Measurements from ENCODE around the gene EPHA7. TPM values are rescaled to one million over a fixed set of nuclear protein-coding genes. Genes with fewer than 3 reads are reported as not detected.

EPHA7 gene
- total RNA-seq, 1 donor from 2014 or later, result 12.4 TPM

DNA sequence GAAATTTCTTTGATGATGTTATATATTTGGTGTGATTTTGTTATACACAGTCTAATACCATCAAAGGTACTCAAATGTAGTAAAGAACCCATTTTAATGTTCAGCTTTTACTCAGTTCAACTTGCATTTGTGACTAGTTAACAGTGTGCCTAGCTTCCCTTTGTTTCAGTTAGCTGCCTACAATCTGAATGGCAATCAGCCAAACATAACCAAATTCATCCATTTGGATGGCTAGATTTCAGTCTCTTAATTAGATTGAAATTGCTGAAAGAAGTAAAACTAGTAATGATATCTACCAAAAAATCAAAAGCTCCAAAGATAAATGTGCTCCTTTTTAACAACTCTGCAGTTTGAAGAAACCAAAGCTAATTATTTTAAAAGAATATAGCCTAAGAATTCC is 6.9 kb downstream of the EPHA7 start:
- H3K36me3 Mint-ChIP-seq, result peaks cover 5% of the 10 kb centered on the region
- H3K27me3 Mint-ChIP-seq (ENCODE audit: low read depth), result peaks cover 20% of the 10 kb centered on the region
- no peak for DNase-seq (ENCODE audit: low spot score in 2 of 2, unreplicated experiment in 2 of 2)
- no peak overlapping the region for H3K4me3 Mint-ChIP-seq
- TF ChIP-seq, protein P1, sequence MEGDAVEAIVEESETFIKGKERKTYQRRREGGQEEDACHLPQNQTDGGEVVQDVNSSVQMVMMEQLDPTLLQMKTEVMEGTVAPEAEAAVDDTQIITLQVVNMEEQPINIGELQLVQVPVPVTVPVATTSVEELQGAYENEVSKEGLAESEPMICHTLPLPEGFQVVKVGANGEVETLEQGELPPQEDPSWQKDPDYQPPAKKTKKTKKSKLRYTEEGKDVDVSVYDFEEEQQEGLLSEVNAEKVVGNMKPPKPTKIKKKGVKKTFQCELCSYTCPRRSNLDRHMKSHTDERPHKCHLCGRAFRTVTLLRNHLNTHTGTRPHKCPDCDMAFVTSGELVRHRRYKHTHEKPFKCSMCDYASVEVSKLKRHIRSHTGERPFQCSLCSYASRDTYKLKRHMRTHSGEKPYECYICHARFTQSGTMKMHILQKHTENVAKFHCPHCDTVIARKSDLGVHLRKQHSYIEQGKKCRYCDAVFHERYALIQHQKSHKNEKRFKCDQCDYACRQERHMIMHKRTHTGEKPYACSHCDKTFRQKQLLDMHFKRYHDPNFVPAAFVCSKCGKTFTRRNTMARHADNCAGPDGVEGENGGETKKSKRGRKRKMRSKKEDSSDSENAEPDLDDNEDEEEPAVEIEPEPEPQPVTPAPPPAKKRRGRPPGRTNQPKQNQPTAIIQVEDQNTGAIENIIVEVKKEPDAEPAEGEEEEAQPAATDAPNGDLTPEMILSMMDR (IDR thresholded peaks at IDR 0.05; ENCODE audit: unreplicated experiment), result no peak
- H3K4me1 Mint-ChIP-seq, result peaks cover 7% of the 10 kb centered on the region
- H3K27ac Mint-ChIP-seq, result no peak overlapping the region
- no peaks in the 10 kb centered on the region for H3K9me3 Mint-ChIP-seq

- no peaks in the 10 kb centered on the region for H3K27me3 Mint-ChIP-seq (ENCODE audit: low read depth)
- H3K9me3 Mint-ChIP-seq, result no peaks in the 10 kb centered on the region
- TF ChIP-seq, protein P1 (IDR thresholded peaks at IDR 0.05; ENCODE audit: unreplicated experiment), result no peak
- peaks cover 3% of the 10 kb centered on the region for H3K4me1 Mint-ChIP-seq
- no peak for DNase-seq (ENCODE audit: low spot score in 2 of 2, unreplicated experiment in 2 of 2)
- H3K27ac Mint-ChIP-seq, result no peak overlapping the region
- H3K36me3 Mint-ChIP-seq, result peaks cover 5% of the 10 kb centered on the region
- no peak overlapping the region for H3K4me3 Mint-ChIP-seq
Measured at GRCh38 chr6:93407186-93407585, 12.2 kb downstream of the EPHA7 start.

- peaks cover 8% of the 10 kb centered on the region for H3K4me1 Mint-ChIP-seq
- no peaks in the 10 kb centered on the region for H3K36me3 Mint-ChIP-seq
- no peak overlapping the region for H3K27ac Mint-ChIP-seq
- TF ChIP-seq, protein P1 (IDR thresholded peaks at IDR 0.05; ENCODE audit: unreplicated experiment), result no peak
- H3K27me3 Mint-ChIP-seq (ENCODE audit: low read depth), result no peaks in the 10 kb centered on the region
- H3K9me3 Mint-ChIP-seq, result no peaks in the 10 kb centered on the region
- DNase-seq (ENCODE audit: low spot score in 2 of 2, unreplicated experiment in 2 of 2), result no peak
- no peak overlapping the region for H3K4me3 Mint-ChIP-seq
Measured at GRCh38 chr6:93403390-93403789, 16.0 kb downstream of the EPHA7 start.

- no peak for DNase-seq (ENCODE audit: low spot score in 2 of 2, unreplicated experiment in 2 of 2)
- H3K4me1 Mint-ChIP-seq, result peaks cover 14% of the 10 kb centered on the region
- TF ChIP-seq, protein P1 (IDR thresholded peaks at IDR 0.05; ENCODE audit: unreplicated experiment), result no peak
- H3K36me3 Mint-ChIP-seq, result no peaks in the 10 kb centered on the region
- no peak overlapping the region for H3K4me3 Mint-ChIP-seq
- H3K27me3 Mint-ChIP-seq (ENCODE audit: low read depth), result no peaks in the 10 kb centered on the region
- H3K9me3 Mint-ChIP-seq, result no peaks in the 10 kb centered on the region
- H3K27ac Mint-ChIP-seq, result no peak overlapping the region
Measured at GRCh38 chr6:93398723-93399122, 20.6 kb downstream of the EPHA7 start.

- TF ChIP-seq, protein P1 (IDR thresholded peaks at IDR 0.05; ENCODE audit: unreplicated experiment), result no peak
- Mint-ChIP-seq H3K27me3 (ENCODE audit: low read depth) (no peaks in the 10 kb centered on the region), H3K4me3 (no peak overlapping the region), H3K36me3 (no peaks in the 10 kb centered on the region), H3K27ac (no peak overlapping the region), H3K9me3 (no peaks in the 10 kb centered on the region), H3K4me1 (peaks cover 14% of the 10 kb centered on the region)
- DNase-seq (ENCODE audit: low spot score in 2 of 2, unreplicated experiment in 2 of 2), result no peak
Measured at GRCh38 chr6:93394471-93394870, 24.9 kb downstream of the EPHA7 start.

DNA sequence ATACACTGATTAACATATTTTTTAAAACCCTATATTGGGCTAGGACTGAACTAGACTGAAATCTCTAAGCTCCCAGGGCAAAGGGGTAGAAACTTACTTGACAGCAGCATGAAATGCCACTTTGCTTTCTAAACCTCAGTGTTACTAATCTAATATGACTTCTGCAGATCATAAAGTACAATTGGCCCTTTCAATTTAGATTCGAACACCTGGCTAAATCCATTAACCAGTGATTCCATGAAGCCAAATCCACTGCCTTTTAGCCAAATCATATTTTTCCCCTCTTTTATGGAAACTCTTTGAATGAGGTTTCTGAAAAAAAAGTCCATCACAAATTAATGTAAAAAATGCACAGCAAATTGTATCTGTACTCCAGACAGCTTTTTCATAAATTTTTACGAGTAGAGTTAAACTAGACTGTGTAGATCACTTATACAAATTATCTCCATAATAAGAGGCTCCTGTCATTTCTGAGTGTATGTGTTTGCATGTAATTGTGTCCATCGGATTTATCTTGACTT is 25.7 kb downstream of the EPHA7 start:
- Mint-ChIP-seq H3K9me3 (no peaks in the 10 kb centered on the region), H3K27me3 (ENCODE audit: low read depth) (no peaks in the 10 kb centered on the region), H3K4me1 (peaks cover 11% of the 10 kb centered on the region), H3K27ac (no peak overlapping the region), H3K36me3 (no peaks in the 10 kb centered on the region), H3K4me3 (no peak overlapping the region)
- no peak for DNase-seq (ENCODE audit: low spot score in 2 of 2, unreplicated experiment in 2 of 2)
- TF ChIP-seq, protein P1 (IDR thresholded peaks at IDR 0.05; ENCODE audit: unreplicated experiment), result no peak

Measured in mesothelial cell of epicardium (in vitro differentiated cells).